Measurements from ENCODE around the gene COL1A1.

Gene COL1A1

GRCh38 chr17:50196826-50197225, 4.6 kb downstream of the COL1A1 start:
- H3K27me3 ChIP-seq (ENCODE audit: control insufficient read depth, insufficient read depth, low read length): peaks cover 11% of the 10 kb centered on the region
- peaks cover 69% of the 10 kb centered on the region for H3K36me3 ChIP-seq (ENCODE audit: control insufficient read depth, insufficient read depth, low read length)
- H3K27ac ChIP-seq (ENCODE audit: low read depth, low read length): no peak overlapping the region
- H3K9me3 ChIP-seq (ENCODE audit: control insufficient read depth, insufficient read depth, low read depth, low read length): no peaks in the 10 kb centered on the region
- H3K9ac ChIP-seq (ENCODE audit: low read length): no peak overlapping the region
- no peak overlapping the region for H3K4me3 ChIP-seq (ENCODE audit: low read depth, low read length)
- H3K4me1 ChIP-seq (ENCODE audit: control insufficient read depth, insufficient read depth, low read length): peaks cover 3% of the 10 kb centered on the region

- Histone ChIP-seq H3K9me3 (ENCODE audit: control insufficient read depth, insufficient read depth, low read depth, low read length) (no peaks in the 10 kb centered on the region), H3K27ac (ENCODE audit: low read depth, low read length) (no peak overlapping the region), H3K4me3 (ENCODE audit: low read depth, low read length) (no peak overlapping the region), H3K4me1 (ENCODE audit: control insufficient read depth, insufficient read depth, low read length) (no peaks in the 10 kb centered on the region), H3K36me3 (ENCODE audit: control insufficient read depth, insufficient read depth, low read length) (peaks cover 77% of the 10 kb centered on the region), H3K27me3 (ENCODE audit: control insufficient read depth, insufficient read depth, low read length) (peaks cover 3% of the 10 kb centered on the region), H3K9ac (ENCODE audit: low read length) (no peak overlapping the region)
These were observed 5.4 kb downstream of the COL1A1 start for GRCh38 chr17:50196036-50196435.

GRCh38 chr17:50194934-50195865, 6.2 kb downstream of the COL1A1 start:
- H3K4me3 ChIP-seq (ENCODE audit: low read depth, low read length): no peak overlapping the region
- no peaks in the 10 kb centered on the region for H3K4me1 ChIP-seq (ENCODE audit: control insufficient read depth, insufficient read depth, low read length)
- H3K27ac ChIP-seq (ENCODE audit: low read depth, low read length): no peak overlapping the region
- H3K36me3 ChIP-seq (ENCODE audit: control insufficient read depth, insufficient read depth, low read length): peaks cover 86% of the 10 kb centered on the region
- H3K9me3 ChIP-seq (ENCODE audit: control insufficient read depth, insufficient read depth, low read depth, low read length): no peaks in the 10 kb centered on the region
- no peak overlapping the region for H3K9ac ChIP-seq (ENCODE audit: low read length)
- no peaks in the 10 kb centered on the region for H3K27me3 ChIP-seq (ENCODE audit: control insufficient read depth, insufficient read depth, low read length)

- no peak overlapping the region for H3K9ac ChIP-seq (ENCODE audit: low read length)
- H3K9me3 ChIP-seq (ENCODE audit: control insufficient read depth, insufficient read depth, low read depth, low read length): no peaks in the 10 kb centered on the region
- no peaks in the 10 kb centered on the region for H3K4me1 ChIP-seq (ENCODE audit: control insufficient read depth, insufficient read depth, low read length)
- H3K4me3 ChIP-seq (ENCODE audit: low read depth, low read length): no peak overlapping the region
- H3K27ac ChIP-seq (ENCODE audit: low read depth, low read length): no peak overlapping the region
- H3K36me3 ChIP-seq (ENCODE audit: control insufficient read depth, insufficient read depth, low read length): peaks cover 94% of the 10 kb centered on the region
- H3K27me3 ChIP-seq (ENCODE audit: control insufficient read depth, insufficient read depth, low read length): no peaks in the 10 kb centered on the region
These were observed 7.1 kb downstream of the COL1A1 start for GRCh38 chr17:50194140-50194933.

GRCh38 chr17:50192618-50193291, 8.7 kb downstream of the COL1A1 start:
- no peaks in the 10 kb centered on the region for H3K9me3 ChIP-seq (ENCODE audit: control insufficient read depth, insufficient read depth, low read depth, low read length)
- peaks cover 99% of the 10 kb centered on the region for H3K36me3 ChIP-seq (ENCODE audit: control insufficient read depth, insufficient read depth, low read length)
- H3K4me1 ChIP-seq (ENCODE audit: control insufficient read depth, insufficient read depth, low read length): no peaks in the 10 kb centered on the region
- H3K9ac ChIP-seq (ENCODE audit: low read length): no peak overlapping the region
- H3K4me3 ChIP-seq (ENCODE audit: low read depth, low read length): no peak overlapping the region
- no peak overlapping the region for H3K27ac ChIP-seq (ENCODE audit: low read depth, low read length)
- H3K27me3 ChIP-seq (ENCODE audit: control insufficient read depth, insufficient read depth, low read length): no peaks in the 10 kb centered on the region

GRCh38 chr17:50192144-50192617, 9.2 kb downstream of the COL1A1 start:
- peaks cover 99% of the 10 kb centered on the region for H3K36me3 ChIP-seq (ENCODE audit: control insufficient read depth, insufficient read depth, low read length)
- H3K4me3 ChIP-seq (ENCODE audit: low read depth, low read length): no peak overlapping the region
- no peak overlapping the region for H3K9ac ChIP-seq (ENCODE audit: low read length)

GRCh38 chr17:50191359-50192143, 9.9 kb downstream of the COL1A1 start:
- Histone ChIP-seq H3K9ac (ENCODE audit: low read length) (no peak overlapping the region), H3K27me3 (ENCODE audit: control insufficient read depth, insufficient read depth, low read length) (no peaks in the 10 kb centered on the region), H3K9me3 (ENCODE audit: control insufficient read depth, insufficient read depth, low read depth, low read length) (no peaks in the 10 kb centered on the region), H3K4me3 (ENCODE audit: low read depth, low read length) (no peak overlapping the region), H3K27ac (ENCODE audit: low read depth, low read length) (no peak overlapping the region), H3K36me3 (ENCODE audit: control insufficient read depth, insufficient read depth, low read length) (peaks cover 99% of the 10 kb centered on the region), H3K4me1 (ENCODE audit: control insufficient read depth, insufficient read depth, low read length) (no peaks in the 10 kb centered on the region)

More at GRCh38 chr17:50192144-50192617, 9.2 kb downstream of the COL1A1 start:
- H3K4me1 ChIP-seq (ENCODE audit: control insufficient read depth, insufficient read depth, low read length): no peaks in the 10 kb centered on the region
- no peaks in the 10 kb centered on the region for H3K9me3 ChIP-seq (ENCODE audit: control insufficient read depth, insufficient read depth, low read depth, low read length)
- no peak overlapping the region for H3K27ac ChIP-seq (ENCODE audit: low read depth, low read length)
- no peaks in the 10 kb centered on the region for H3K27me3 ChIP-seq (ENCODE audit: control insufficient read depth, insufficient read depth, low read length)

- Histone ChIP-seq H3K36me3 (ENCODE audit: control insufficient read depth, insufficient read depth, low read length) (peaks cover 99% of the 10 kb centered on the region), H3K27me3 (ENCODE audit: control insufficient read depth, insufficient read depth, low read length) (no peaks in the 10 kb centered on the region), H3K9ac (ENCODE audit: low read length) (no peak overlapping the region), H3K4me3 (ENCODE audit: low read depth, low read length) (no peak overlapping the region), H3K9me3 (ENCODE audit: control insufficient read depth, insufficient read depth, low read depth, low read length) (no peaks in the 10 kb centered on the region), H3K27ac (ENCODE audit: low read depth, low read length) (no peak overlapping the region), H3K4me1 (ENCODE audit: control insufficient read depth, insufficient read depth, low read length) (no peaks in the 10 kb centered on the region)
These were observed 10.7 kb downstream of the COL1A1 start for GRCh38 chr17:50190603-50191358.

- Histone ChIP-seq H3K4me3 (ENCODE audit: low read depth, low read length) (no peak overlapping the region), H3K9me3 (ENCODE audit: control insufficient read depth, insufficient read depth, low read depth, low read length) (no peaks in the 10 kb centered on the region), H3K27me3 (ENCODE audit: control insufficient read depth, insufficient read depth, low read length) (no peaks in the 10 kb centered on the region), H3K4me1 (ENCODE audit: control insufficient read depth, insufficient read depth, low read length) (no peaks in the 10 kb centered on the region), H3K36me3 (ENCODE audit: control insufficient read depth, insufficient read depth, low read length) (peaks cover 99% of the 10 kb centered on the region), H3K27ac (ENCODE audit: low read depth, low read length) (no peak overlapping the region), H3K9ac (ENCODE audit: low read length) (no peak overlapping the region)
These were observed 11.2 kb downstream of the COL1A1 start for GRCh38 chr17:50190293-50190602.

Data from HUES6 (cell line).